ENCODE measurements around the gene TNS2.

Gene TNS2

GRCh38 chr12:53065975-53066931 is 16.4 kb downstream of the TNS2 start:
- Histone ChIP-seq H3K27me3 (ENCODE audit: insufficient read depth, low read length) (no peaks in the 10 kb centered on the region), H3K36me3 (ENCODE audit: insufficient read depth, low read length) (no peaks in the 10 kb centered on the region), H3K4me3 (ENCODE audit: low read length) (no peak overlapping the region), H3K27ac (ENCODE audit: low read depth, low read length) (no peak overlapping the region), H3K9ac (ENCODE audit: low read depth, low read length) (no peak overlapping the region), H3K4me1 (ENCODE audit: insufficient read depth, low read length) (peaks cover 12% of the 10 kb centered on the region), H3K9me3 (ENCODE audit: insufficient read depth, low read depth, low read length) (no peaks in the 10 kb centered on the region)
- 56% methylated on average over 24 of the region's 24 CpGs for WGBS

GRCh38 chr12:53067074-53067992 is 17.5 kb downstream of the TNS2 start:
- H3K9ac ChIP-seq (ENCODE audit: low read depth, low read length), result no peak overlapping the region
- no peaks in the 10 kb centered on the region for H3K36me3 ChIP-seq (ENCODE audit: insufficient read depth, low read length)
- 73% methylated on average over 7 of the region's 7 CpGs for WGBS

GRCh38 chr12:53067993-53068770 is 18.3 kb downstream of the TNS2 start:
- H3K4me1 ChIP-seq (ENCODE audit: insufficient read depth, low read length), result peaks cover 21% of the 10 kb centered on the region
- WGBS, result 84% methylated on average over 12 of the region's 13 CpGs
- H3K9ac ChIP-seq (ENCODE audit: low read depth, low read length), result no peak overlapping the region
- H3K9me3 ChIP-seq (ENCODE audit: insufficient read depth, low read depth, low read length), result no peaks in the 10 kb centered on the region
- no peaks in the 10 kb centered on the region for H3K27me3 ChIP-seq (ENCODE audit: insufficient read depth, low read length)
- H3K4me3 ChIP-seq (ENCODE audit: low read length), result no peak overlapping the region
- H3K36me3 ChIP-seq (ENCODE audit: insufficient read depth, low read length), result no peaks in the 10 kb centered on the region
- no peak overlapping the region for H3K27ac ChIP-seq (ENCODE audit: low read depth, low read length)

More at GRCh38 chr12:53067074-53067992, 17.5 kb downstream of the TNS2 start:
- Histone ChIP-seq H3K4me3 (ENCODE audit: low read length) (no peak overlapping the region), H3K27ac (ENCODE audit: low read depth, low read length) (no peak overlapping the region), H3K4me1 (ENCODE audit: insufficient read depth, low read length) (peaks cover 18% of the 10 kb centered on the region), H3K27me3 (ENCODE audit: insufficient read depth, low read length) (no peaks in the 10 kb centered on the region), H3K9me3 (ENCODE audit: insufficient read depth, low read depth, low read length) (no peaks in the 10 kb centered on the region)

GRCh38 chr12:53068811-53069585 is 19.1 kb downstream of the TNS2 start:
- H3K27me3 ChIP-seq (ENCODE audit: insufficient read depth, low read length), result no peaks in the 10 kb centered on the region
- no peak overlapping the region for H3K4me3 ChIP-seq (ENCODE audit: low read length)
- no peak overlapping the region for H3K27ac ChIP-seq (ENCODE audit: low read depth, low read length)
- 75% methylated on average over 14 of the region's 15 CpGs for WGBS
- H3K9ac ChIP-seq (ENCODE audit: low read depth, low read length), result no peak overlapping the region
- H3K36me3 ChIP-seq (ENCODE audit: insufficient read depth, low read length), result peaks cover 2% of the 10 kb centered on the region; the same call in 1 of the 2 replicates
- peaks cover 21% of the 10 kb centered on the region for H3K4me1 ChIP-seq (ENCODE audit: insufficient read depth, low read length)
- H3K9me3 ChIP-seq (ENCODE audit: insufficient read depth, low read depth, low read length), result no peaks in the 10 kb centered on the region

GRCh38 chr12:53069621-53070410 is 20.0 kb downstream of the TNS2 start:
- H3K27me3 ChIP-seq (ENCODE audit: insufficient read depth, low read length), result no peaks in the 10 kb centered on the region
- no peaks in the 10 kb centered on the region for H3K9me3 ChIP-seq (ENCODE audit: insufficient read depth, low read depth, low read length)
- H3K36me3 ChIP-seq (ENCODE audit: insufficient read depth, low read length), result peaks cover 6% of the 10 kb centered on the region; the same call in 1 of the 2 replicates
- no peak overlapping the region for H3K27ac ChIP-seq (ENCODE audit: low read depth, low read length)
- H3K4me3 ChIP-seq (ENCODE audit: low read length), result no peak overlapping the region
- no peak overlapping the region for H3K9ac ChIP-seq (ENCODE audit: low read depth, low read length)
- peaks cover 21% of the 10 kb centered on the region for H3K4me1 ChIP-seq (ENCODE audit: insufficient read depth, low read length)
- 79% methylated on average over 11 of the region's 12 CpGs for WGBS

- 86% methylated on average over 5 of the region's 7 CpGs for WGBS
- Histone ChIP-seq H3K4me3 (ENCODE audit: low read length) (no peak overlapping the region), H3K9ac (ENCODE audit: low read depth, low read length) (no peak overlapping the region), H3K36me3 (ENCODE audit: insufficient read depth, low read length) (peaks cover 10% of the 10 kb centered on the region; the same call in 1 of the 2 replicates), H3K27ac (ENCODE audit: low read depth, low read length) (no peak overlapping the region), H3K27me3 (ENCODE audit: insufficient read depth, low read length) (no peaks in the 10 kb centered on the region), H3K9me3 (ENCODE audit: insufficient read depth, low read depth, low read length) (no peaks in the 10 kb centered on the region), H3K4me1 (ENCODE audit: insufficient read depth, low read length) (peaks cover 21% of the 10 kb centered on the region)
Measured at GRCh38 chr12:53070877-53071492, 21.1 kb downstream of the TNS2 start.

- H3K36me3 ChIP-seq (ENCODE audit: insufficient read depth, low read length), result peaks cover 12% of the 10 kb centered on the region; the same call in 1 of the 2 replicates
- WGBS, result 46% methylated on average over 11 of the region's 11 CpGs
- no peaks in the 10 kb centered on the region for H3K9me3 ChIP-seq (ENCODE audit: insufficient read depth, low read depth, low read length)
- no peak overlapping the region; the same call in 1 of the 2 replicates for H3K27ac ChIP-seq (ENCODE audit: low read depth, low read length)
- H3K27me3 ChIP-seq (ENCODE audit: insufficient read depth, low read length), result no peaks in the 10 kb centered on the region
- H3K9ac ChIP-seq (ENCODE audit: low read depth, low read length), result no peak overlapping the region
- H3K4me1 ChIP-seq (ENCODE audit: insufficient read depth, low read length), result peaks cover 21% of the 10 kb centered on the region
- H3K4me3 ChIP-seq (ENCODE audit: low read length), result no peak overlapping the region
Measured at GRCh38 chr12:53071591-53072551, 22.0 kb downstream of the TNS2 start.

GRCh38 chr12:53073881-53074280 is 24.0 kb downstream of the TNS2 start:
- no peaks in the 10 kb centered on the region for H3K9me3 ChIP-seq (ENCODE audit: insufficient read depth, low read depth, low read length)
- H3K9ac ChIP-seq (ENCODE audit: low read depth, low read length), result no peak overlapping the region
- peaks cover 12% of the 10 kb centered on the region; the same call in 1 of the 2 replicates for H3K36me3 ChIP-seq (ENCODE audit: insufficient read depth, low read length)
- H3K4me3 ChIP-seq (ENCODE audit: low read length), result no peak overlapping the region
- H3K27me3 ChIP-seq (ENCODE audit: insufficient read depth, low read length), result no peaks in the 10 kb centered on the region
- H3K27ac ChIP-seq (ENCODE audit: low read depth, low read length), result no peak overlapping the region
- peaks cover 20% of the 10 kb centered on the region for H3K4me1 ChIP-seq (ENCODE audit: insufficient read depth, low read length)
- WGBS, result 97% methylated on average over 6 of the region's 6 CpGs
